ENCODE measurements around the gene ST7. TPM values are rescaled to one million over a fixed set of nuclear protein-coding genes. Genes with fewer than 3 reads are reported as not detected.

Gene ST7
- total RNA-seq, 2 donors from 2014 or later = 24.6 to 34.3 TPM

- intact Hi-C loops (cut with DNase I) = no loop called here
- Histone ChIP-seq H3K27ac (no peak overlapping the region), H3K4me1 (peaks cover 6% of the 10 kb centered on the region), H3K9me3 (no peaks in the 10 kb centered on the region), H3K36me3 (replicated peaks in 1 of 2; ENCODE audit: insufficient read depth in 1 of 2, low read depth in 2 of 2) (no peaks in the 10 kb centered on the region), H3K4me3 (no peak overlapping the region), H3K27me3 (no peaks in the 10 kb centered on the region)
- 22 to 38% methylated on average over 3 of the region's 3 CpGs for WGBS, 2 donors
- no peak for TF ChIP-seq CTCF (IDR thresholded peaks at IDR 0.05)
- no peak for TF ChIP-seq POLR2A (IDR thresholded peaks at IDR 0.05)
- ATAC-seq = no peak
- DNase-seq = peak in 3 of 4 donors; percentile 16 to 27 (median 22)
These were observed 4.4 kb upstream of the ST7 start for GRCh38 chr7:116948934-116949333.

GRCh38 chr7:116949941-116950801, 3.1 kb upstream of the ST7 start:
- Histone ChIP-seq H3K27ac (no peak overlapping the region), H3K36me3 (replicated peaks in 1 of 2; ENCODE audit: insufficient read depth in 1 of 2, low read depth in 2 of 2) (no peaks in the 10 kb centered on the region), H3K27me3 (no peaks in the 10 kb centered on the region), H3K9me3 (no peaks in the 10 kb centered on the region), H3K4me3 (no peak overlapping the region), H3K4me1 (peaks cover 12% of the 10 kb centered on the region)
- ATAC-seq (no peak), DNase-seq (no peak)
- WGBS, 2 donors = 91 to 94% methylated on average over 9 of the region's 9 CpGs
- intact Hi-C loops (cut with DNase I) = no loop called here
- TF ChIP-seq POLR2A (IDR thresholded peaks at IDR 0.05) (no peak), CTCF (IDR thresholded peaks at IDR 0.05) (no peak)

GRCh38 chr7:116950889-116951351, 2.4 kb upstream of the ST7 start:
- intact Hi-C loops (cut with DNase I) = no loop called here
- Histone ChIP-seq H3K36me3 (replicated peaks in 1 of 2; ENCODE audit: insufficient read depth in 1 of 2, low read depth in 2 of 2) (no peaks in the 10 kb centered on the region), H3K4me3 (no peak overlapping the region), H3K27ac (no peak overlapping the region), H3K4me1 (peaks cover 19% of the 10 kb centered on the region), H3K9me3 (no peaks in the 10 kb centered on the region), H3K27me3 (no peaks in the 10 kb centered on the region)
- ATAC-seq (no peak), DNase-seq (no peak)
- TF ChIP-seq POLR2A (IDR thresholded peaks at IDR 0.05) (no peak), CTCF (IDR thresholded peaks at IDR 0.05) (no peak)
- WGBS, 2 donors = 90 to 97% methylated on average over 5 of the region's 5 CpGs

- Histone ChIP-seq H3K27me3 (no peaks in the 10 kb centered on the region), H3K27ac (no peak overlapping the region), H3K4me1 (peaks cover 26% of the 10 kb centered on the region), H3K9me3 (no peaks in the 10 kb centered on the region), H3K36me3 (replicated peaks in 1 of 2; ENCODE audit: insufficient read depth in 1 of 2, low read depth in 2 of 2) (no peaks in the 10 kb centered on the region), H3K4me3 (no peak overlapping the region)
- DNase-seq (no peak), ATAC-seq (no peak)
- WGBS, 2 donors = 95% methylated on average over 17 of the region's 17 CpGs
- intact Hi-C loops (cut with DNase I) = no loop called here
- TF ChIP-seq POLR2A (IDR thresholded peaks at IDR 0.05) (no peak), CTCF (IDR thresholded peaks at IDR 0.05) (no peak)
These were observed 1.7 kb upstream of the ST7 start for GRCh38 chr7:116951366-116952292.
